NCI-H524 treated with DMSO at 0.1 percent for 48 hours (cell line): ENCODE results near the gene IMPA2.
"Not testable (repeated sequence)": the region's sequence is repeated elsewhere in the genome, so short reads cannot be mapped to it uniquely, and the experiment has no call there.

Source experiments
- DNase-seq: peaks from one replicate; lab custom pipeline; 2025; lab: John Stamatoyannopoulos, UW

Gene IMPA2

DNA sequence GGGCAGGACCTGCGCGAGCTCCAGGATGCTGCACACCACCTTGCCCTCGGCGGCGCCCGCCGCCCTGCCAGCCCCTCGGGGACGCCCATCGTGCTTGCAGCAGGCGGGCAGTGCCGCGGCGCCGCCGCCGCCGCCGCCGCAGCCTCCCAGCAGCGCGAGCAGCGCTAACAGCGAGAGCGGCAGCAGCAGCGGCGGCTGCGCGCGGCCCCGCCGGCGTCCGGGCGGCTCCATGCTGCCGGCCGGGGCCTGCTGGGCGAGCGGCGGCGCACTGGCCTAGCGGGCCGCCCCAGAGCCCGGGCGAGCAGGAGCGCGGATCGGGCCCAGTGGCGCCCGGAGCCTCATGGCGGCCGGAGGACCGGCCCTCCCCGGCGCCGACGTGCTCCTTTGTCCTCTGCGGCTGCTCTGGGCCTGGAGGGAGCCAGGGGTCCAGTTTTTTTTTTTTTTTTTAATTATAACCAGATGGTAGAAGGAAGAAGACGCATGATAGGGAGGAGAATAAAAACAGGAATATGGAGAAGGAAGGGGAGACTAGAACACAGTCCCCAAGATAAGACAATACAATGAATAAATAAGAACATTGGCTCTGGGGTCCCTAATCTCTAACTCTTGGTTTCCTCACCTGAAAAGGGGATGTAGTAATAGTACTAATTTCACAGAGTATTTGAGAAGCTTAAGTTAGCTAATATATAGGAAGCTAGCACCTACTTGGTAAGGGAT lies 95.3 kb downstream of the IMPA2 start:
- no peak for DNase-seq

DNA sequence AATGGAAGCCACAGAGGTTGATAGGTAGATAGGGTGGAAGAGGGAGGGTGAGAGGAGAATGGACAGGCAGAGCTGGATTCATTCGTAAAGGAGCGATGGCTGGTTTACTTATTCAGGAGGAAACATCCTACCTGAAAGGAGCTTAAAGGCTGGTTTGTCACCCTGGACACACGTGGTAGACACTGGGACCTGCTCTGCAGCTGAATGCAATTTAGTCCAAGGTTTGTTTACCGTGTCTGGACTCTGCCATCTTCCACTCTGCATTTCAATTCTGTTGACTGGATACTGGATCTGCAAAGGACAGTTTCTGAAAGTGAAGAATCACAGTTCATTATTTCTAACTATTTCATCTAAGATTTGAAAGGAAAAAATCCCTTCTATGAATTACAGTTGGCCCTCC lies 96.7 kb downstream of the IMPA2 start:
- DNase-seq, result not testable (repeated sequence)

DNA sequence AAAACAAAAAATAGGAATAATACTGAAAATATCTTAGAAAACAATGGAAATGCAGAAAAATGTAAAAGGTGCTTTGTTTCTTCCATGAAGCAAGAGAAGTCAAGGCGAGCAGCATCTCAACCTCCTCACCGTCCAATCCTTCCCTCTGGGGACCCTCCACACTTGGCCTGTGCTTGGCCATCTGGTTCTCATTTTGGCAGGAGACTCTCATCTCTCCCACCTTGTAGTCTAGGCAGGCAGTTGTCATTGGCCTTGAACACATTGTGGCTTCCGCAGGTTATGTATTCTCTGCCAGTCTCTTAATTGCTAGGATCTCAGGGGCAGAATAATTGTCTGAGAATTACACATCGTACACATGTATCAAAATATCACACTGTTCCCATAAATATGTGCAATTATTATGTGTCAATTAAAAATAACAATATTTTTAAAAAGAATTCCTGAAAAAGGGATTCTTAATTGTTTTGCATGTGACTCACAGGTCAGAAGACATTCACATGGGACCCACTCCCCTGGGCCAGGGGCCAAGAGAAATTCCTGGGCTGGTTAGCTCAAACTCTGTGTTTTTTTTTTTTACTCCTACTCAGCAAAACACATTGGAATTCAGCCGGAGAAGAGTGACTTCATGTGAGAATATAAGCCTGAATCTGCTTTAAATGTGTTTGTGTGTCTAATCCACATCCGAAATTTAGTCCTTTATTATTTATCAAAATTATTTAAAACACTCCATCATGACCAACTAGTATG lies 98.4 kb downstream of the IMPA2 start:
- peak; percentile 56 for DNase-seq
